IMR-90 (cell line): ENCODE results near the gene LCK.

Source experiments
- CEBPB ChIP-seq: IDR thresholded peaks from 2 replicates; pipeline ENCODE4 v1.6.1; 2012; ENCODE audit warnings: low read depth, low read length, improper control_type of control experiment
- CTCF ChIP-seq: conservative IDR thresholded peaks from 2 replicates; pipeline ENCODE4 v1.5.1; 2012; ENCODE audit warnings: mild to moderate bottlenecking, low read depth, low read length, improper control_type of control experiment
- ELK1 ChIP-seq: fragments of 150-350 bp; IDR thresholded peaks from 2 replicates; pipeline ENCODE4 v1.6.1; 2016; ENCODE audit warnings: low read depth, mild to moderate bottlenecking, low read length, moderate library complexity, borderline replicate concordance
- MXI1 ChIP-seq: IDR thresholded peaks from 2 replicates; pipeline ENCODE4 v1.6.1; 2012; ENCODE audit warnings: low read depth, mild to moderate bottlenecking, low read length, moderate library complexity, borderline replicate concordance
- NFE2L2 ChIP-seq: fragments of 150-350 bp; IDR thresholded peaks from 2 replicates; pipeline ENCODE4 v1.6.1; 2016; ENCODE audit warnings: low read depth, mild to moderate bottlenecking, low read length
- POLR2A ChIP-seq: IDR thresholded peaks from 2 replicates; pipeline ENCODE4 v1.6.1; 2012; ENCODE audit warnings: mild to moderate bottlenecking, low read depth, low read length
- RCOR1 ChIP-seq: IDR thresholded peaks from 2 replicates; pipeline ENCODE4 v1.6.1; 2012; ENCODE audit warnings: mild to moderate bottlenecking, low read length, improper control_type of control experiment; ENCODE audit not compliant: insufficient replicate concordance
- SMC3 ChIP-seq: fragments of 150-350 bp; IDR thresholded peaks from 2 replicates; pipeline ENCODE4 v1.6.1; 2016; ENCODE audit warnings: low read depth, mild to moderate bottlenecking, antibody characterized with exemption, low read length, moderate library complexity

- TF ChIP-seq CEBPB, result no peak
- no peak for TF ChIP-seq POLR2A
- no peak for TF ChIP-seq CTCF
- TF ChIP-seq MXI1, result no peak
- no peak for TF ChIP-seq NFE2L2
- no peak for TF ChIP-seq SMC3
- no peak for TF ChIP-seq RCOR1
- no peak for TF ChIP-seq ELK1
These were observed 18.3 kb upstream of the LCK start for GRCh38 chr1:32232558-32233304.
